Endothelial cell of umbilical vein (primary cell): ENCODE measurements around the gene PRDM16. TPM values are rescaled to one million over a fixed set of nuclear protein-coding genes. Genes with fewer than 3 reads are reported as not detected.

Source experiments
- BruUV-seq: library from RNA; stranded (reverse); fragments of 400-500 nt; replicated peaks from 2 replicates; lab custom pipeline; 2021; lab: Mats Ljungman, UMichigan
- CTCF ChIA-PET: fragments of 300-600, 350-600 bp; sonication (Branson Sonifier 250); formaldehyde crosslinking; loops from one replicate; lab custom pipeline; 2021; ENCODE audit warnings: antibody characterized with exemption, inconsistent platforms; lab: Charles Lee
- POLR2A ChIA-PET: fragments of 300-600, 350-600 bp; sonication (Branson Sonifier 250); formaldehyde crosslinking; loops from one replicate; lab custom pipeline; 2021; ENCODE audit warnings: antibody characterized with exemption, inconsistent platforms; lab: Charles Lee
- DNase-seq: peaks from one replicate; pipeline ENCODE4 v3.0.0-alpha.2; 2011; ENCODE audit warnings: low read depth, low spot score
- FAIRE-seq: peaks from 2 replicates; lab custom pipeline; 2011; peaks lifted over from hg19 to GRCh38; lab: Jason Lieb, UNC
- H2AFZ ChIP-seq: 2 replicates; pipeline ENCODE4 v1.6.0; 2012; ENCODE audit warnings: low read depth, low read length, control low read depth, inconsistent platforms
- H3K27ac ChIP-seq: 2 replicates; pipeline ENCODE4 v1.5.1; 2011; ENCODE audit warnings: low read depth, mild to moderate bottlenecking, control low read depth, low read length, moderate library complexity; ENCODE audit not compliant: insufficient read depth
- H3K27me3 ChIP-seq, 2 experiments: 2 replicates each; pipeline versions ENCODE4 v1.6.0 to v1.6.1; 2011; ENCODE audit warnings: low read length in 2 of 2, mixed read lengths in 1 of 2; ENCODE audit not compliant: control insufficient read depth in 2 of 2, insufficient read depth in 2 of 2
- H3K36me3 ChIP-seq, 2 experiments: 2 replicates in 1 of 2; 3 replicates in 1 of 2; pipeline ENCODE4 v1.5.1; 2011; ENCODE audit warnings: low read length in 2 of 2, mild to moderate bottlenecking in 1 of 2, moderate library complexity in 1 of 2; ENCODE audit not compliant: control insufficient read depth in 2 of 2, insufficient read depth in 2 of 2; ENCODE audit errors: extremely low read depth in 1 of 2
- H3K4me1 ChIP-seq: 3 replicates; pipeline ENCODE4 v1.5.1; 2011; ENCODE audit warnings: mild to moderate bottlenecking, low read length; ENCODE audit not compliant: control insufficient read depth, insufficient read depth; ENCODE audit errors: extremely low read depth
- H3K4me2 ChIP-seq: 2 replicates; pipeline ENCODE4 v1.6.1; 2011; ENCODE audit warnings: low read length, control low read depth, mixed read lengths; ENCODE audit not compliant: insufficient read depth
- H3K4me3 ChIP-seq, 3 experiments: fragments of 200-600 bp in 1 of 3; sonication (generic), shearing (Covaris generic) in 1 of 3; replicated peaks in 1 of 3; 2 replicates each; pipeline ENCODE4 v1.5.1; 2011 to 2016; ENCODE audit warnings: control low read depth in 3 of 3, low read length in 3 of 3, mild to moderate bottlenecking in 2 of 3, inconsistent platforms in 1 of 3, low read depth in 1 of 3, moderate library complexity in 1 of 3; ENCODE audit not compliant: insufficient read depth in 1 of 3
- H3K79me2 ChIP-seq: 2 replicates; pipeline ENCODE4 v1.6.0; 2012; ENCODE audit warnings: low read length, inconsistent platforms; ENCODE audit not compliant: control insufficient read depth, insufficient read depth
- H3K9ac ChIP-seq: replicated peaks from 2 replicates; pipeline ENCODE3; 2011; ENCODE audit warnings: low read length, control low read depth; ENCODE audit not compliant: insufficient read depth; ENCODE audit errors: extremely low read depth
- H3K9me1 ChIP-seq: replicated peaks from 3 replicates; pipeline ENCODE4 v1.6.0; 2011; ENCODE audit warnings: mild to moderate bottlenecking, low read length; ENCODE audit not compliant: control insufficient read depth, insufficient read depth; ENCODE audit errors: extremely low read depth
- H3K9me3 ChIP-seq: replicated peaks from 2 replicates; pipeline ENCODE4 v1.5.1; 2012; ENCODE audit warnings: low read length, inconsistent platforms; ENCODE audit not compliant: control insufficient read depth, insufficient read depth
- H4K20me1 ChIP-seq: replicated peaks from 2 replicates; pipeline ENCODE3; 2011; ENCODE audit warnings: mild to moderate bottlenecking, low read length; ENCODE audit not compliant: control insufficient read depth, insufficient read depth; ENCODE audit errors: extremely low read depth
- EZH2 ChIP-seq: IDR thresholded peaks from 2 replicates; pipeline ENCODE4 v1.6.1; 2012; ENCODE audit warnings: borderline replicate concordance, low read depth, mild to moderate bottlenecking, moderate library complexity, low read length, inconsistent platforms; ENCODE audit not compliant: severe bottlenecking
- FOS ChIP-seq: IDR thresholded peaks from 2 replicates; pipeline ENCODE4 v1.6.1; 2011; ENCODE audit warnings: mild to moderate bottlenecking, low read length, moderate library complexity, borderline replicate concordance; ENCODE audit not compliant: insufficient read depth
- GATA2 ChIP-seq: IDR thresholded peaks from 2 replicates; pipeline ENCODE4 v1.7.0; 2011; ENCODE audit warnings: low read depth, mild to moderate bottlenecking, moderate library complexity, mixed read lengths, low read length; ENCODE audit not compliant: insufficient read length, insufficient read depth
- JUN ChIP-seq: IDR thresholded peaks from 2 replicates; pipeline ENCODE4 v1.6.1; 2011; ENCODE audit warnings: borderline replicate concordance, low read depth; ENCODE audit not compliant: insufficient read length, insufficient read depth
- MYC ChIP-seq: IDR thresholded peaks from one replicate; pipeline ENCODE4 v1.6.1; 2011; ENCODE audit warnings: mild to moderate bottlenecking, low read depth, low read length
- POLR2A ChIP-seq: IDR thresholded peaks from 2 replicates; pipeline ENCODE4 v1.6.1; 2012; ENCODE audit warnings: low read depth, mild to moderate bottlenecking, control low read depth, low read length
- POLR2AphosphoS5 ChIP-seq: IDR thresholded peaks from 2 replicates; pipeline ENCODE4 v1.6.1; 2012; ENCODE audit warnings: low read depth, mild to moderate bottlenecking, control low read depth, low read length, moderate library complexity; ENCODE audit not compliant: insufficient read depth
- dilution Hi-C: fragments of 300-500 bp; cut with MboI; formaldehyde crosslinking; loops from one replicate; pipeline ENCODE4 v1.15.0; 2019; ENCODE audit warnings: low sequenced_read_pairs; ENCODE audit not compliant: extremely low pct_ligation_motif_present
- intact Hi-C: fragments of 100-400 bp; cut with micrococcal nuclease; formaldehyde crosslinking; loops from one replicate; pipeline ENCODE4 v1.10.0; 2022
- polyA plus RNA-seq, 4 experiments: library from polyadenylated mRNA; depleted of rRNA in 3 of 4; stranded (reverse) in 3 of 4; unstranded in 1 of 4; fragments of >200 nt; gene quantifications; 2 replicates each; pipeline versions ENCODE4 v1.2.1 to v1.2.3, GENCODE V29; 2011 to 2012; ENCODE audit warnings: missing spikeins in 1 of 4
- total RNA-seq: library from RNA; stranded (reverse); gene quantifications from 2 replicates; pipeline ENCODE4 v1.2.3, GENCODE V29; 2021
- TF ChIP-seq, protein P1 (sequence below): IDR thresholded peaks from 2 replicates; pipeline ENCODE4 v1.6.1; 2011; ENCODE audit not compliant: insufficient read depth, insufficient read length
- TF ChIP-seq, protein P2 (sequence below), 2 donors: IDR thresholded peaks; 1 replicate in 1 of 2; 2 replicates in 1 of 2; pipeline ENCODE4 v1.5.1; 2011; ENCODE audit warnings: low read length in 2 of 2, mild to moderate bottlenecking in 2 of 2, moderate library complexity in 2 of 2, control low read depth in 1 of 2, inconsistent platforms in 1 of 2, low read depth in 1 of 2; ENCODE audit not compliant: insufficient read depth in 1 of 2; ENCODE audit errors: extremely low read depth in 1 of 2

PRDM16 gene
- total and polyA plus RNA-seq, 2 donors (not counting 3 experiments of a cell fraction or from before 2014, with no cell fraction given), result not detected

DNA sequence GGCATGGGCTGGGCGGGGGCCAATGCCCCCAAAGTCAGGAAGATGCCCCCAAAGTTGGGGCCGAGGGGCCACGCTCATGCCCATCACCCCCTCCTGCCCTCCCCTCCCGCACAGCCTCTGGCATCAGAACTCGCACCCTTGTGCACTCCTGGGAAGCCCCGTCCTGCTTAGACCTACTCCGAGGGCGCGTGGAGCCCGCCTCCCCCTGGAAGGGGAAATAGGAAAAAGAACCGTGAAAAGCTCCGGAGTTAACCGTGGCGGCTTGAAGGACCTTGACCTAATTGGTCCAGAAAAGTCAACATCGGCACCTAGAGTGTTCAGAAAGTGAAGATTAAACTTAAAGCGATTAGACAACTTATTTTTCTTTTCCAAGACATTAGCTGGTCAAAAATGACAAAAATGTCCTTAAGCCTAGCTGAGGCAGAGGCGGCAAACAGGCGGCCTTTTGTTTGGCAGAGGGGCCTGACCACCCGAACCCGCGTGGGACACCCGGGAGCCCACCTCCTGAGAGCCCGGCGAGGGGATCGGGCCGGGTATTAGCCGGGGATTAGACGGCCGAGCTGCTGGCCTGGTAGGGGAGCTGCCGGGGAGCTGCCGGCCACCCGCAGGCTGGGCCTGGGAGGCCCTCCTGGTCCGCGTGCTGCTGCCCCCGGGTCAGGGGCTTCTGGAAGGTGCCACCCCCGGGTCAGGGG, 65.5 kb downstream of the PRDM16 start:
- Histone ChIP-seq H3K9ac (no peak overlapping the region), H3K9me1 (no peaks in the 10 kb centered on the region), H3K9me3 (no peaks in the 10 kb centered on the region), H3K27ac (no peak overlapping the region), H4K20me1 (no peaks in the 10 kb centered on the region), H3K27me3 (no peaks in the 10 kb centered on the region), H3K4me2 (no peak overlapping the region), H3K36me3 (no peaks in the 10 kb centered on the region), H3K4me3 (no peak overlapping the region), H3K79me2 (no peaks in the 10 kb centered on the region), H2AFZ (no peak overlapping the region), H3K4me1 (no peaks in the 10 kb centered on the region)
- no TSS peak for BruUV-seq
- POLR2A ChIA-PET, result no interaction called here
- dilution Hi-C loops (no loop called here), intact Hi-C loops (no loop called here)
- CTCF ChIA-PET, result no interaction called here
- TF ChIP-seq POLR2AphosphoS5, result no peak
- TF ChIP-seq JUN, result no peak
- TF ChIP-seq, protein P1, sequence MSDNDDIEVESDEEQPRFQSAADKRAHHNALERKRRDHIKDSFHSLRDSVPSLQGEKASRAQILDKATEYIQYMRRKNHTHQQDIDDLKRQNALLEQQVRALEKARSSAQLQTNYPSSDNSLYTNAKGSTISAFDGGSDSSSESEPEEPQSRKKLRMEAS, result no peak
- no peak for TF ChIP-seq EZH2
- no peak for TF ChIP-seq POLR2A
- no peak for TF ChIP-seq MYC
- TF ChIP-seq GATA2, result no peak
- DNase-seq (no peak), FAIRE-seq (no peak)

DNA sequence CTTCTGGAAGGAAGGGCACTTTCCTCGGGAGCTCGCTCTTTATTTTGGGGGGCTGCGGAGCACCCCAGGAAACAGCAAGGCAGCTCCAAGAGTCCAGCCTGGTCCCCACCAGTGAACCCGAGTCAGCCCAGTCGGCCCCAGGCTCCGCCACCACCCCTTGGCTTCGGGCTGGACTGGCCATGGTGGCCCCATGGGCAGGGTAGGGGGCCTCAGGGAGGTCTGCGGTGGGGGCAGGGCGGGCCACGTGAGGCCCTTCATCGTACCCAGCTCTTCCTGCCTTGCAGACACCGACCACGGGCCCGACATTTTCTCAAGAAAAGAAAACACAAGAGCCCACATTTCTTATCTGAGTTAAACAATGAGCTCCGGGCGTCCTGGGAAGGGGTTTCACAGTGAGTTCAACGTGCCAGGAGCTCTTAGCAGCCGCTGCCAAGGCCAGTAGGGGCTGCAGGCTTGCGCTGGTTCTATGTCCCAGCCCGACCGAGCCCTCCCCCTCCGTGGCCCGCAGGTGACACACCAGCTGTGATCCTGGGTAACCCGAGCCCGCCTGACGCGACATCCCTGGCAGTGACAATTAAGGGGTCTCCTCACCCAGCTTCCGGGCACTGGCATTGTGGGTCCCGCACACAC, 66.2 kb downstream of the PRDM16 start:
- Histone ChIP-seq H3K9me3 (no peaks in the 10 kb centered on the region), H3K4me2 (no peak overlapping the region), H3K9me1 (no peaks in the 10 kb centered on the region), H4K20me1 (no peaks in the 10 kb centered on the region), H3K9ac (no peak overlapping the region), H3K36me3 (no peaks in the 10 kb centered on the region), H3K27ac (no peak overlapping the region), H3K79me2 (no peaks in the 10 kb centered on the region), H3K27me3 (no peaks in the 10 kb centered on the region), H3K4me1 (no peaks in the 10 kb centered on the region), H3K4me3 (no peak overlapping the region), H2AFZ (no peak overlapping the region)
- dilution Hi-C loops, result no loop called here
- ChIA-PET POLR2A (no interaction called here), CTCF (no interaction called here)
- intact Hi-C loops, result no loop called here
- FAIRE-seq, result no peak
- no TSS peak for BruUV-seq
- DNase-seq, result no peak
- no peak for TF ChIP-seq EZH2
- TF ChIP-seq, protein P2, sequence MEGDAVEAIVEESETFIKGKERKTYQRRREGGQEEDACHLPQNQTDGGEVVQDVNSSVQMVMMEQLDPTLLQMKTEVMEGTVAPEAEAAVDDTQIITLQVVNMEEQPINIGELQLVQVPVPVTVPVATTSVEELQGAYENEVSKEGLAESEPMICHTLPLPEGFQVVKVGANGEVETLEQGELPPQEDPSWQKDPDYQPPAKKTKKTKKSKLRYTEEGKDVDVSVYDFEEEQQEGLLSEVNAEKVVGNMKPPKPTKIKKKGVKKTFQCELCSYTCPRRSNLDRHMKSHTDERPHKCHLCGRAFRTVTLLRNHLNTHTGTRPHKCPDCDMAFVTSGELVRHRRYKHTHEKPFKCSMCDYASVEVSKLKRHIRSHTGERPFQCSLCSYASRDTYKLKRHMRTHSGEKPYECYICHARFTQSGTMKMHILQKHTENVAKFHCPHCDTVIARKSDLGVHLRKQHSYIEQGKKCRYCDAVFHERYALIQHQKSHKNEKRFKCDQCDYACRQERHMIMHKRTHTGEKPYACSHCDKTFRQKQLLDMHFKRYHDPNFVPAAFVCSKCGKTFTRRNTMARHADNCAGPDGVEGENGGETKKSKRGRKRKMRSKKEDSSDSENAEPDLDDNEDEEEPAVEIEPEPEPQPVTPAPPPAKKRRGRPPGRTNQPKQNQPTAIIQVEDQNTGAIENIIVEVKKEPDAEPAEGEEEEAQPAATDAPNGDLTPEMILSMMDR (IDR thresholded peaks at IDR 0.05; ENCODE audit: extremely low read depth in 1 of 2, insufficient read depth in 1 of 2, low read depth in 1 of 2, low read length in 2 of 2), result no peak
- no peak for TF ChIP-seq MYC
- TF ChIP-seq, protein P1, result no peak
- TF ChIP-seq POLR2A, result no peak
- no peak for TF ChIP-seq FOS
